ENCODE results near the gene ADGRV1. TPM values are rescaled to one million over a fixed set of nuclear protein-coding genes. Genes with fewer than 3 reads are reported as not detected.
"Not testable (repeated sequence)": the region's sequence is repeated elsewhere in the genome, so short reads cannot be mapped to it uniquely, and the experiment has no call there.

Gene ADGRV1
- polyA plus RNA-seq, 1 donor from 2014 or later, result 3.7 TPM

- Histone ChIP-seq H3K4me3 (ENCODE audit: low read length) (no peak overlapping the region), H3K9ac (ENCODE audit: low read length) (no peak overlapping the region), H2AFZ (ENCODE audit: low read depth, low read length) (no peak overlapping the region), H3K27me3 (ENCODE audit: insufficient read depth, low read depth, low read length) (no peaks in the 10 kb centered on the region), H3K36me3 (ENCODE audit: insufficient read depth, low read length) (no peaks in the 10 kb centered on the region), H3K9me2 (ENCODE audit: insufficient read depth, low read length) (no peaks in the 10 kb centered on the region), H3F3A (ENCODE audit: insufficient read depth, low read length, poor library complexity, severe bottlenecking) (no peaks in the 10 kb centered on the region), H3K27ac (ENCODE audit: low read length) (no peak overlapping the region), H3K79me2 (replicated peaks; ENCODE audit: insufficient read depth, low read length) (peaks cover 8% of the 10 kb centered on the region), H4K20me1 (ENCODE audit: insufficient read depth) (no peaks in the 10 kb centered on the region), H3K9me3 (ENCODE audit: low read length) (no peaks in the 10 kb centered on the region), H3K4me2 (ENCODE audit: low read length) (no peak overlapping the region)
- TF ChIP-seq EZH2 (IDR thresholded peaks at IDR 0.05; ENCODE audit: borderline replicate concordance, insufficient read depth, low read length, poor library complexity, severe bottlenecking), result no peak
- no peak for TF ChIP-seq MXI1 (conservative IDR thresholded peaks at IDR 0.05; ENCODE audit: poor library complexity, severe bottlenecking)
- no peak for TF ChIP-seq RAD21 (conservative IDR thresholded peaks at IDR 0.05)
- no peak for TF ChIP-seq CTCF (IDR thresholded peaks at IDR 0.05; ENCODE audit: poor library complexity, severe bottlenecking)
- no peak for TF ChIP-seq SMC3 (conservative IDR thresholded peaks at IDR 0.05; ENCODE audit: poor library complexity)
- TF ChIP-seq EP300 (conservative IDR thresholded peaks at IDR 0.05; ENCODE audit: poor library complexity, severe bottlenecking), result no peak
- TF ChIP-seq REST (IDR thresholded peaks at IDR 0.05; ENCODE audit: borderline replicate concordance), result no peak
- TF ChIP-seq POLR2AphosphoS5 (IDR thresholded peaks at IDR 0.05), result no peak
- TF ChIP-seq TAF1 (IDR thresholded peaks at IDR 0.05; ENCODE audit: low read depth), result no peak
Measured at GRCh38 chr5:90571147-90571773, 12.7 kb downstream of the ADGRV1 start.

- Histone ChIP-seq H3K79me2 (replicated peaks; ENCODE audit: insufficient read depth, low read length) (no peaks in the 10 kb centered on the region), H3K4me3 (ENCODE audit: low read length) (no peak overlapping the region), H3K27ac (ENCODE audit: low read length) (no peak overlapping the region), H4K20me1 (ENCODE audit: insufficient read depth) (no peaks in the 10 kb centered on the region), H3K4me2 (ENCODE audit: low read length) (no peak overlapping the region), H3K9me2 (ENCODE audit: insufficient read depth, low read length) (no peaks in the 10 kb centered on the region), H3F3A (ENCODE audit: insufficient read depth, low read length, poor library complexity, severe bottlenecking) (no peaks in the 10 kb centered on the region), H3K9ac (ENCODE audit: low read length) (no peak overlapping the region), H2AFZ (ENCODE audit: low read depth, low read length) (no peak overlapping the region), H3K9me3 (ENCODE audit: low read length) (no peaks in the 10 kb centered on the region), H3K36me3 (ENCODE audit: insufficient read depth, low read length) (no peaks in the 10 kb centered on the region), H3K27me3 (ENCODE audit: insufficient read depth, low read depth, low read length) (no peaks in the 10 kb centered on the region)
- TF ChIP-seq TAF1 (IDR thresholded peaks at IDR 0.05; ENCODE audit: low read depth) (no peak), EZH2 (IDR thresholded peaks at IDR 0.05; ENCODE audit: borderline replicate concordance, insufficient read depth, low read length, poor library complexity, severe bottlenecking) (no peak), CTCF (IDR thresholded peaks at IDR 0.05; ENCODE audit: poor library complexity, severe bottlenecking) (no peak), MXI1 (conservative IDR thresholded peaks at IDR 0.05; ENCODE audit: poor library complexity, severe bottlenecking) (no peak), POLR2AphosphoS5 (IDR thresholded peaks at IDR 0.05) (no peak), SMC3 (conservative IDR thresholded peaks at IDR 0.05; ENCODE audit: poor library complexity) (no peak), REST (IDR thresholded peaks at IDR 0.05; ENCODE audit: borderline replicate concordance) (no peak), EP300 (conservative IDR thresholded peaks at IDR 0.05; ENCODE audit: poor library complexity, severe bottlenecking) (no peak), RAD21 (conservative IDR thresholded peaks at IDR 0.05) (no peak)
Measured at GRCh38 chr5:90575712-90576111, 17.1 kb downstream of the ADGRV1 start.

- H3F3A ChIP-seq (ENCODE audit: insufficient read depth, low read length, poor library complexity, severe bottlenecking); H3K4me2 ChIP-seq (ENCODE audit: low read length); H3K27ac ChIP-seq (ENCODE audit: low read length); H3K36me3 ChIP-seq (ENCODE audit: insufficient read depth, low read length); H3K4me3 ChIP-seq (ENCODE audit: low read length); H4K20me1 ChIP-seq (ENCODE audit: insufficient read depth); H3K79me2 ChIP-seq (replicated peaks; ENCODE audit: insufficient read depth, low read length); H3K27me3 ChIP-seq (ENCODE audit: insufficient read depth, low read depth, low read length); H3K9me3 ChIP-seq (ENCODE audit: low read length); H3K9me2 ChIP-seq (ENCODE audit: insufficient read depth, low read length); H2AFZ ChIP-seq (ENCODE audit: low read depth, low read length); H3K9ac ChIP-seq (ENCODE audit: low read length): not testable (repeated sequence)
Measured at GRCh38 chr5:90576566-90576965, 18.0 kb downstream of the ADGRV1 start.

Data from neural cell (in vitro differentiated cells).